Neural cell (in vitro differentiated cells): ENCODE data around the gene CACNA1C. TPM values are rescaled to one million over a fixed set of nuclear protein-coding genes. Genes with fewer than 3 reads are reported as not detected.
A peak's percentile ranks its signal among the peaks of the same experiment; 100 is the strongest.
"Not testable (repeated sequence)": the region's sequence is repeated elsewhere in the genome, so short reads cannot be mapped to it uniquely, and the experiment has no call there.

Experiments used
- H2AFZ ChIP-seq: fragments of 200-600, 300-800 bp; sonication (generic), shearing (Covaris generic); 2 replicates; pipeline ENCODE4 v1.6.0; 2014; ENCODE audit warnings: low read depth, mild to moderate bottlenecking, antibody characterized with exemption, low read length, moderate library complexity
- H3F3A ChIP-seq: fragments of 200-600 bp; shearing (Covaris generic); 2 replicates; pipeline ENCODE4 v1.6.1; 2016; ENCODE audit warnings: mild to moderate bottlenecking, moderate library complexity, mixed read lengths, antibody characterized with exemption, low read length; ENCODE audit not compliant: insufficient read depth, poor library complexity, severe bottlenecking
- H3K27ac ChIP-seq: fragments of 200-600, 300-800 bp; sonication (generic), shearing (Covaris generic); 2 replicates; pipeline ENCODE4 v1.5.1; 2014; ENCODE audit warnings: mild to moderate bottlenecking, low read length, moderate library complexity
- H3K27me3 ChIP-seq: fragments of 300-800, 200-600 bp; sonication (generic), shearing (Covaris generic); 2 replicates; pipeline ENCODE4 v1.6.0; 2014; ENCODE audit warnings: mild to moderate bottlenecking, low read depth, low read length, moderate library complexity; ENCODE audit not compliant: insufficient read depth
- H3K36me3 ChIP-seq: fragments of 300-800, 200-600 bp; sonication (generic), shearing (Covaris generic); 2 replicates; pipeline ENCODE4 v1.5.1; 2014; ENCODE audit warnings: mild to moderate bottlenecking, antibody characterized with exemption, low read length, moderate library complexity; ENCODE audit not compliant: insufficient read depth
- H3K4me2 ChIP-seq: fragments of 300-800, 200-600 bp; sonication (generic), shearing (Covaris generic); 2 replicates; pipeline ENCODE4 v1.6.0; 2014; ENCODE audit warnings: mild to moderate bottlenecking, low read length
- H3K4me3 ChIP-seq: fragments of 300-800, 200-600 bp; sonication (generic), shearing (Covaris generic); 2 replicates; pipeline ENCODE4 v1.5.1; 2014; ENCODE audit warnings: mild to moderate bottlenecking, low read length, moderate library complexity
- H3K79me2 ChIP-seq: fragments of 200-600 bp; shearing (Covaris generic); replicated peaks from 2 replicates; pipeline ENCODE4 v1.6.0; 2014; ENCODE audit warnings: mild to moderate bottlenecking, low read length, moderate library complexity; ENCODE audit not compliant: insufficient read depth
- H3K9ac ChIP-seq: fragments of 300-800, 200-600 bp; sonication (generic), shearing (Covaris generic); 2 replicates; pipeline ENCODE4 v1.6.1; 2016; ENCODE audit warnings: mild to moderate bottlenecking, low read length, mixed read lengths
- H3K9me2 ChIP-seq: fragments of 200-600 bp; shearing (Covaris generic); 2 replicates; pipeline ENCODE4 v1.6.1; 2016; ENCODE audit warnings: mild to moderate bottlenecking, low read length, mixed read lengths; ENCODE audit not compliant: insufficient read depth
- H3K9me3 ChIP-seq: fragments of 200-600, 300-800 bp; sonication (generic), shearing (Covaris generic); 2 replicates; pipeline ENCODE4 v1.6.1; 2016; ENCODE audit warnings: mild to moderate bottlenecking, mixed run types, low read length, moderate library complexity, mixed read lengths
- H4K20me1 ChIP-seq: fragments of 200-600 bp; shearing (Covaris generic); 2 replicates; pipeline ENCODE4 v1.6.1; 2016; ENCODE audit warnings: mild to moderate bottlenecking, mixed run types; ENCODE audit not compliant: insufficient read depth
- CTCF ChIP-seq: fragments of 450-650 bp; IDR thresholded peaks from 2 replicates; pipeline ENCODE4 v1.5.1; 2014; ENCODE audit warnings: antibody characterized with exemption, mild to moderate bottlenecking, moderate library complexity; ENCODE audit not compliant: poor library complexity, severe bottlenecking
- MXI1 ChIP-seq: fragments of 450-650 bp; conservative IDR thresholded peaks from 2 replicates; pipeline ENCODE4 v1.6.1; 2014; ENCODE audit warnings: antibody characterized with exemption, mild to moderate bottlenecking; ENCODE audit not compliant: poor library complexity, severe bottlenecking
- POLR2AphosphoS5 ChIP-seq: IDR thresholded peaks from 2 replicates; pipeline ENCODE4 v1.6.1; 2012
- RAD21 ChIP-seq: fragments of 450-650 bp; conservative IDR thresholded peaks from 2 replicates; pipeline ENCODE4 v1.6.1; 2014; ENCODE audit warnings: antibody characterized with exemption, mild to moderate bottlenecking, moderate library complexity
- SMC3 ChIP-seq: fragments of 450-650 bp; conservative IDR thresholded peaks from 2 replicates; pipeline ENCODE4 v1.6.1; 2014; ENCODE audit warnings: antibody characterized with exemption, mild to moderate bottlenecking, moderate library complexity; ENCODE audit not compliant: poor library complexity
- TAF1 ChIP-seq: IDR thresholded peaks from 2 replicates; pipeline ENCODE4 v1.6.1; 2012; ENCODE audit warnings: low read depth
- polyA plus RNA-seq: library from polyadenylated mRNA; depleted of rRNA; stranded (reverse); fragments of >200 nt; gene quantifications from 2 replicates; pipeline ENCODE4 v1.2.3, GENCODE V29; 2014

Gene CACNA1C
- polyA plus RNA-seq, 1 donor from 2014 or later = 9.7 TPM

GRCh38 chr12:2682296-2683251, 629.8 kb downstream of the CACNA1C start:
- Histone ChIP-seq H3K9ac (no peak overlapping the region), H3K4me3 (no peak overlapping the region), H2AFZ (no peak overlapping the region), H3K36me3 (no peaks in the 10 kb centered on the region), H3K4me2 (no peak overlapping the region), H3K9me3 (no peaks in the 10 kb centered on the region), H4K20me1 (no peaks in the 10 kb centered on the region), H3F3A (no peaks in the 10 kb centered on the region), H3K27ac (no peak overlapping the region), H3K79me2 (no peaks in the 10 kb centered on the region), H3K27me3 (no peaks in the 10 kb centered on the region), H3K9me2 (no peaks in the 10 kb centered on the region)
- TF ChIP-seq SMC3 (peak; percentile 64), CTCF (peak; percentile 68), TAF1 (no peak), MXI1 (no peak), RAD21 (peak; percentile 71)

- H3K36me3 ChIP-seq = no peaks in the 10 kb centered on the region
Observed at GRCh38 chr12:2683283-2684025, 630.7 kb downstream of the CACNA1C start.

GRCh38 chr12:2684026-2684325, 631.2 kb downstream of the CACNA1C start:
- H3K27ac ChIP-seq, H3K9me3 ChIP-seq, H3K4me3 ChIP-seq, H3K36me3 ChIP-seq, H3F3A ChIP-seq, H3K9ac ChIP-seq, H3K27me3 ChIP-seq, H3K4me2 ChIP-seq, H3K9me2 ChIP-seq, H4K20me1 ChIP-seq, H2AFZ ChIP-seq, H3K79me2 ChIP-seq: not testable (repeated sequence)

More at GRCh38 chr12:2683283-2684025, 630.7 kb downstream of the CACNA1C start:
- Histone ChIP-seq H3K27me3 (no peaks in the 10 kb centered on the region), H3K4me3 (no peak overlapping the region), H3K27ac (no peak overlapping the region), H3K79me2 (no peaks in the 10 kb centered on the region), H3K9me2 (no peaks in the 10 kb centered on the region), H3K4me2 (no peak overlapping the region), H3K9ac (no peak overlapping the region), H2AFZ (no peak overlapping the region), H3F3A (no peaks in the 10 kb centered on the region), H3K9me3 (no peaks in the 10 kb centered on the region), H4K20me1 (no peaks in the 10 kb centered on the region)
- TF ChIP-seq CTCF (peak; percentile 28), RAD21 (peak; percentile 3), POLR2AphosphoS5 (no peak)

GRCh38 chr12:2685620-2686279, 633.0 kb downstream of the CACNA1C start:
- not testable (repeated sequence) for H4K20me1 ChIP-seq, H3F3A ChIP-seq, H3K9ac ChIP-seq, H2AFZ ChIP-seq, H3K36me3 ChIP-seq, H3K79me2 ChIP-seq, H3K4me3 ChIP-seq, H3K4me2 ChIP-seq, H3K9me2 ChIP-seq, H3K9me3 ChIP-seq, H3K27ac ChIP-seq
- peaks cover 12% of the 10 kb centered on the region for H3K27me3 ChIP-seq
